ENCODE measurements around the gene RNASEL.

Gene RNASEL

DNA sequence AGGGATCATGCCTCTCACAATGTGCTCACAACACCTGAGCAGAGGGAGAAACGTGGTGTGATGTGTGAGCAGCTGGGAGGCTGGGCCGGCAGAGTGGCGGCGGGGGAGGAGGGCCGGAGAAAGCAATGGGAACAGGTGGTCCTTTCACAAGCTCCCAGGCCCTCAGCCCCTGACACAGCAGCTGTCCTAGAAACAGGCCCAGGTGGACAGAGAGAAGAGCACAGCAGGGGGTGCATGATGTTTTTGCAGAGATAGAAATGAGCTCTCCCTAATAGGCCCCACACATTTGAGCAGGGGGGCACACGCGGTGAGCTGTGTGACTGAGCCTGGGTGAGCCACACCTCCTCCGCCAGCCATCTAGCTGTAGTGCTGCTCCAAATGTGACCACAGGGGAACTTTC is 22.7 kb upstream of the RNASEL start:
- no peak for TF ChIP-seq CTCF (IDR thresholded peaks at IDR 0.05)
- no peak overlapping the region for H3K27ac ChIP-seq
- H3K4me3 ChIP-seq, result no peak overlapping the region
- DNase-seq (ENCODE audit: low spot score), result no peak

- Histone ChIP-seq H3K27ac (no peak overlapping the region), H3K4me3 (no peak overlapping the region)
- DNase-seq (ENCODE audit: low spot score), result no peak
- no peak for TF ChIP-seq CTCF (IDR thresholded peaks at IDR 0.05)
These were observed 22.3 kb upstream of the RNASEL start for GRCh38 chr1:182611326-182611725.

DNA sequence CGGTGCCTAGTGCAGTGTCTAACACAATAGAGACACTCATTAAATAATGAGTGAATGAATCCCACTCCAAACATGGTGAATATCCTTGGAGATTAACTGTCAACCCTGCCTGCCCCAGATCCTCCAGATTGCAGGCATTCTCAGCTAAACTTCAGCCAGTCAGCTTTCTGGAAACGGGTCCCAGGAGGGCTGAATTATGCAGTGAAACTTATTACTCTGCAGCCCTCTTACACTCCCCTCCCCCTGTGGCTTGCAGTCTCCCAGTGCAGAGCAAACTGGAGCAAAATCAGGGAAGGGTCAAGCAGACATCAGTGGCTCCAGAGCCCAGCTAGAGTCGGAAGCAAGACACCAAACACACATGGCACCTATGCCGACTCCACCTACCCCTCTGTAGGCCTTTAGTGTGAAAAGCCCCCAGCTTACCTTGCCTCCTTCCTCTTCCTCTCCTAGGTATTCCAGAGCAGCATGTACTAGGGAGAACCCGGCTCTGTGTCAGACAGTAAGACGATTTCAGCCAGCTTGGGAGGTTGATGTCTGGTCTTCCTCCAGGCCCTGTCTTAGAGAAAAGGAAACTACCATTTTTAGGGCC is 21.6 kb upstream of the RNASEL start:
- TF ChIP-seq CTCF (IDR thresholded peaks at IDR 0.05), result no peak
- H3K27ac ChIP-seq, result no peak overlapping the region
- H3K4me3 ChIP-seq, result no peak overlapping the region
- DNase-seq (ENCODE audit: low spot score), result no peak

- H3K27ac ChIP-seq, result no peak overlapping the region
- DNase-seq (ENCODE audit: low spot score), result no peak
- no peak for TF ChIP-seq CTCF (IDR thresholded peaks at IDR 0.05)
- no peak overlapping the region for H3K4me3 ChIP-seq
These were observed 20.0 kb upstream of the RNASEL start for GRCh38 chr1:182608845-182609610.

DNA sequence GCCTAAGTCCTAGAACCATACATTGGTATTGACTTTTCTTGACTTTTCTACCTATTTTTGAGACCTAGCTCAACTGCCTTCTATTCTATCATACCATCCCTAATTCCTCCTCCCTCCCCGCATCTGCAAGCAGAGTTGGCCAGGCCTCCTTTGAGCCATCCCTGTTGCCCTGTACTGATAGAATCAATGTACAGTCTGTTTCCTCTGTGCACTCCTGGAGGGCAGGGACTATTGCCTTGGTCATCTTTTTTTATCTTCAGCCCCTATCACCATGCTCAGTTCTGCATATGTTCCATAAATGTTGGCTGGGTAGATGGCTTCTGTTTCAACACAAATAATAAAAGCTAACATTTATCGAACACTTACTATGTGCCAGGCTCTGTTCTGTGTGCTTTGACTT is 19.2 kb upstream of the RNASEL start:
- no peak for TF ChIP-seq CTCF (IDR thresholded peaks at IDR 0.05)

GRCh38 chr1:182607566-182607965 is 18.5 kb upstream of the RNASEL start:
- DNase-seq (ENCODE audit: low spot score), result no peak
- TF ChIP-seq CTCF (IDR thresholded peaks at IDR 0.05), result no peak
- H3K4me3 ChIP-seq, result no peak overlapping the region
- no peak overlapping the region for H3K27ac ChIP-seq

More for the DNA sequence above, 19.2 kb upstream of the RNASEL start:
- no peak for DNase-seq (ENCODE audit: low spot score)
- Histone ChIP-seq H3K27ac (no peak overlapping the region), H3K4me3 (no peak overlapping the region)
